Occipital lobe (tissue), 2 donors: ENCODE measurements around the gene SLC1A7. TPM values are rescaled to one million over a fixed set of nuclear protein-coding genes. Genes with fewer than 3 reads are reported as not detected.

Experiments used
- DNase-seq: peaks from one replicate; lab custom pipeline; 2025; lab: John Stamatoyannopoulos, UW
- total RNA-seq: library from RNA; depleted of rRNA; stranded (reverse); fragments of >200 nt; gene quantifications from one replicate; pipeline ENCODE4 v1.2.3, GENCODE V29; 2014

Gene SLC1A7
- total RNA-seq, 1 donor from 2014 or later, result not detected

GRCh38 chr1:53076721-53077598 lies 65.5 kb downstream of the SLC1A7 start:
- no peak for DNase-seq

- no peak for DNase-seq
Observed at GRCh38 chr1:53076165-53076564, 66.3 kb downstream of the SLC1A7 start.

DNA sequence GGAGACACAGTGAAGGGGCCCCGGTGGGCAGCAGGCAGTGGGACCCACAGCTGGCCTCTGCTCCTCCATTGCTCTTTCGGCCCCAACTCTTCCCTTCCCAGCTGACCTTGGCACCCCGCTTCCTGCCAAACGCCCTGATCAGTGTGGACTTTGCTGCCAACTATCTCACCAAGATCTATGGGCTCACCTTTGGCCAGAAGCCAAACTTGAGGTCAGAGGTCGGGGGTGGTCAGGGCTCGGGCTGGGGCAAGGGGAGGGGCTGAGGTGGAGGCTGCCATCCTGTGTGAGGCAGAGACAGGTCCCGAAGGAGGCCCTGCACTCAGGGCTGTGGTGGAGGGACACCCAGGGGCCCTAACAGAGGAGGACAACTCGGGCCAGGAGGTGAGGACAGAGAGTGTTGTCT lies 66.7 kb downstream of the SLC1A7 start:
- DNase-seq, result no peak

DNA sequence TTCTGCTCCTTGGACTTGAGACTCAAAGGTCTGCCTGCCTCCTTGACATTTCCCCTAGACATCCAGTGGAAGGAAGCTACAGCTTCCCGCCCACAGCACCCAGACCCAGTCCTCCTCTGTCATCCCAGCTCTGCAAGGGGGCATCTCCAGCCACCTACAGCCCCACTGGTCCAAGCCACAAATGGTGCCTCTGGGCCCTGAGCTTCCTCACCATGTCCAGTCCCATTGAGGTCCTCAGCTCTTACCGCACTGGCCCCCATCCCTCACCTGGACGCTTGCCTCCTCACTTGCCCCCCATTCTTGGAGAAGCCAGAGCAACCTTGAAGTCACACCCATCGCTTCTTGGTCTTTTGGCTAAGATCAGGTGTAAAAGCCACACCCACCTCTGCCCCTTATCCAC lies 67.2 kb downstream of the SLC1A7 start:
- DNase-seq, result no peak

DNA sequence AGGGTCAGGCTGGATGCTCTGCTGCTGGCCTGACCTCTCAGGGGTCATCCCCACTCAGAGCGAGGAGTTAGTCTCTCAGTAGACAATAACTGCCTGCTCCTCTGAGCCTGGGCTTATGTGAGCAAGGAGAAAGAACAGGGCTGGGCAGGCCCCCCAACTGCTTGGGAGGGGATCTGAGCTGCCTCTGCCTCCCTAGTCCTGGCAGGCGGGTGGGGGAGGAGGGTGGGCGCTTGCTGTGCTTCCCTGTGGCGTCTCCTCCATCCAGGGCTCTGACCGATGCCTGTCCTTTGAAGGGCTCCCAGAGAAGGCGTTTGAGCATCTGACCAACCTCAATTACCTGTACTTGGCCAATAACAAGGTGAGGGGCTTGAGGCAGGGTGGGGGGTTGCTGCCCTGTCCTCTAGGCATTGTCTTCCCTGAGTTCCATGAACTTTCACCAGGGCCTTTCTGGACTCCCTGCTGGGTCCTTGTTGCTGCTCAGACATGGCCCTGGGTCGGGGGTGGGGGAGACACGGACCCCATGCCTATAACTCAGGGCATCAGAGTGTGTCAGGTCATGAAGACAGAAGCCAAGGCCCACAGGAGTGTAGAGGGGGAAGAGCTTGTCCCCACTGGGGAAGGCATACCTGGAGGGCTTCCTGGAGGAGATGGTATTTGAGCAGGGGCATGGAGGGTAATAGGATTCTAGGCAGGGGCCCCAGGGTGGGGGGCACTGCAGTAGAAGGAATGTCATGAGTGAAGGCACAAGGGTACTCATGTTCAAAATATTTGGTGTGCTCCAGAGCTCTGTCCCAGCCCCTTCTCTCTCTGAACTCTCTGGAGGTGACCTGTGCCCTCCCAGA lies 67.9 kb downstream of the SLC1A7 start:
- DNase-seq, result no peak

GRCh38 chr1:53073868-53074311 lies 68.5 kb downstream of the SLC1A7 start:
- no peak for DNase-seq

DNA sequence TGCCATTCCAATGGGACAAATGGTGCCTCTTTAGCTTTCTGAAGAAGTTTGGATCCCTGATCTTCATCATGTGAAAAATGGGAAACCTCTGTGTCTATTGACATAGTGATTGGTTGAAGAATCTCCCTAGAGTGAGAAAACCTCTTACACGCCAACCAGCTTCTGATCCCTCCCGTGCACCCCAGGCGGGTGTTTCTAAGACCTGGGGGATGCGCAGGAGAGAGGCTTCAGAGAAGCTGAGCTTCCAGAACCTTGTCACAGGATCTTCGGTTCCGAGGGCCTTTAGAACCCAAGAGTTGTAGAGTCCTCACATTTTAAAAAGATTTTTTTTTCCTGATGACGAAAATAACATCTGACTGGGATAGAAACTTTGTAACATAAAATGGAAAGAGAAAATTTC lies 69.2 kb downstream of the SLC1A7 start:
- no peak for DNase-seq

- DNase-seq, result no peak
Observed at GRCh38 chr1:53071915-53072314, 70.5 kb downstream of the SLC1A7 start.

DNA sequence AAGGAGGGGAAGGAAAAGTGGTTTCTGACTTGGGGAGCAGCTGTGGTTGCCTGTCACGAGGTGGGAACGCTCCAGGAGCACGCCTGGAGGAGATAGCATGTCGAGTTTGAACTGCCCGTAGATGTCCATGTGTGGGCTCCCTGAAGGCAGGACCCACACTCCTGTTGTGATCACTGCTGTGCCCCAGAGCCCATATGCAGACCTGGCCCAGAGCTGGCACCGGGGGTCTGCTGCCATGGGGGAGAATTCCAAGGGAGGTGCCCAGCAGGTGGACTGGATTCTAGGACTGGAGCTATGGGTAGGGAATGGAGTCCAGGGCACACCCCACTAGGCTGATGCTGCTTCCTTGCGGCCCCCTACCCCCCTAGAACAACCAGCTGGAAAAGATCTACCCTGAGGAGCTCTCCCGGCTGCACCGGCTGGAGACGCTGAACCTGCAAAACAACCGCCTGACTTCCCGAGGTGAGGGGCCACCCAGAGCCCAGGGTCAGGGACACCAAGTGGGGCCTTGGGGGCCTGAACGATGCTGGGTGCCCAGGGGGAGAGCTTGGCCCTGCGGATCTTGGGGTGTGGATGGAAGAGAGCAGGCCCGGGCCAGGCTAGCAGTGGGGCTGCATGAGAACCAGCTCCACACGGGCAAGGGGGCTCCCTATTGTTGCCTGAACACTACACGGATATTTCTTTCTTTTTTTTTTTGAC lies 71.1 kb downstream of the SLC1A7 start:
- no peak for DNase-seq

GRCh38 chr1:53070621-53071020 lies 71.8 kb downstream of the SLC1A7 start:
- no peak for DNase-seq

- no peak for DNase-seq
Observed at GRCh38 chr1:53069663-53070327, 72.6 kb downstream of the SLC1A7 start.

DNA sequence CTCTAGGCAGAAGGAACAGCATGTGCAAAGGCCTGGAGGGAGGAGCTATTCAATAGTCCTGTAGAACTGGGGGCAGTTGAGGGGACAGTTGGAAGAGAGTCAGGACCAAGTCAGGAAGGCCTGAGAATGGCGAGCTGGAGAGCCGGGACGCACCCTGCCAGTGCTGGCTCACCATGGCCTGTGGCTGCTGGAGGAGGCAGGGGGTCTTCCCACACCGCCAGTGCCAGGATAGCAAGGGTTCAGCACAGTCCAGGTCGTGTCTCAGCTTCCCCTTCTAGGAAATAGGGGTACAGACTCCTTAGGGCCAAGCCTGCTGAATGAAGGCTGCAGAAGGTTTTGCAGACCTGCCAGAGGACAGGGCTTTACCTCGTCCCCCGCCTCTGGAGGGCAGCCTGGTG lies 73.2 kb downstream of the SLC1A7 start:
- no peak for DNase-seq

DNA sequence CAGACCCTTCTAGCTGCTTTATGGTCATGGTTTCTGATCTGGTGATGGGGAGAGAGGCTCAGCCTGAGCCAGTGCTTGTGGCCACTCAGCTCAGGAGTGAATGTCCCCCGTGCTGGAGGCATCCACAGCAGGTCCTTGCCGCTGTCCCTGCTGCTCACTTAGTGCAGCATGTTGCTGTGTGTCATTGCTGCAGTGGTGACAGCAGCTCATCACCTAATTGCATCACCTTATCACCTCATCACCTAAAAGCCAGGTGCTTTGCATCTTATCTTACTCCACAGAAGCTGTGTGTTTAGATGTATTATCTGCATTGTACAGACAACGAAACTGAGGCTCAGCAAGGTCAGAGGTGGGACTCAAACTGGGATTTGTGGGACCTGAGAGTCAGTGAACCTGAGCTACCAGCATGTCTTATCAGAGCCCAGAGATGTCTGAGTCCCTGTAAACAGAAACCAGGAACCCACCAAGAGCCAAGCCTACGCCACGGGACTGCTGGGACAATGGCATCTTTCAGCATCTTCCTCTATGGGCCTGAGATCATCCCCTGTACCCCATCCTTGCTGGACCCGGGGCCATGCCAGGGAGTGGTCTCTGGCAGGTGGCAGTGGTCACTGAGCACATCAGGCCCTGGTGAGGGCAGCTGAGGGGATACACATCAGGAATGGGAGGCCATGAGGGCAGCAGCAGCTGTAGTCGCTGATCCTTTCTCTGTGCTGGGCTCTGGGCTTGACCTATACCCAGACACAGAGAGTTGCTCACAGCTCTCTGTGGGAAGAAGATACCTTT lies 73.9 kb downstream of the SLC1A7 start:
- no peak for DNase-seq

- DNase-seq, result no peak
Observed at GRCh38 chr1:53067886-53068285, 74.6 kb downstream of the SLC1A7 start.

- DNase-seq, result no peak
Observed at GRCh38 chr1:53066891-53067738, 75.3 kb downstream of the SLC1A7 start.

GRCh38 chr1:53066488-53066887 lies 76.0 kb downstream of the SLC1A7 start:
- DNase-seq, result no peak

DNA sequence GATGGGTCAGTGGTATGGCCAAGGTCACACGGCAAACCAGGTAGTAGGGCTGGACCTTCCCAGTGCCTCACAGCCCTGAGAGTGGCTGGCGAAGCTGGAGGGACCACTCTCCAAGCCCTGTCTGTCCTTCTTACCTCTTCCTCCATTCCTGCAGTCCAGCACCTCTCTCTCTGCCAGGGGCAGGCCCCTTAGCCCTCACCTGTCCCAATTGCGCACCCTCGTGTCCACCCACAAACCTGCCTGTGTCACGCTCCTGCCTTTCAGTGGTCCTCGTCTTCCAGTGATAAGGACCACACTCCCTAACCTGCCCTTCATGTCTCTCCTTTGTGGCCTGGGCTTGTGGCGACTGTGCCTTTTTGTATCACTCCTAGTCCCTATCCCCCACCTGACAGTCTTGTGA lies 77.0 kb downstream of the SLC1A7 start:
- no peak for DNase-seq

GRCh38 chr1:53063744-53064515 lies 78.5 kb downstream of the SLC1A7 start:
- no peak for DNase-seq
